ENCODE data around the gene KIF26B. TPM values are rescaled to one million over a fixed set of nuclear protein-coding genes. Genes with fewer than 3 reads are reported as not detected.

The KIF26B gene
- total RNA-seq, result 0.65 and 0.67 TPM in 2 replicates

DNA sequence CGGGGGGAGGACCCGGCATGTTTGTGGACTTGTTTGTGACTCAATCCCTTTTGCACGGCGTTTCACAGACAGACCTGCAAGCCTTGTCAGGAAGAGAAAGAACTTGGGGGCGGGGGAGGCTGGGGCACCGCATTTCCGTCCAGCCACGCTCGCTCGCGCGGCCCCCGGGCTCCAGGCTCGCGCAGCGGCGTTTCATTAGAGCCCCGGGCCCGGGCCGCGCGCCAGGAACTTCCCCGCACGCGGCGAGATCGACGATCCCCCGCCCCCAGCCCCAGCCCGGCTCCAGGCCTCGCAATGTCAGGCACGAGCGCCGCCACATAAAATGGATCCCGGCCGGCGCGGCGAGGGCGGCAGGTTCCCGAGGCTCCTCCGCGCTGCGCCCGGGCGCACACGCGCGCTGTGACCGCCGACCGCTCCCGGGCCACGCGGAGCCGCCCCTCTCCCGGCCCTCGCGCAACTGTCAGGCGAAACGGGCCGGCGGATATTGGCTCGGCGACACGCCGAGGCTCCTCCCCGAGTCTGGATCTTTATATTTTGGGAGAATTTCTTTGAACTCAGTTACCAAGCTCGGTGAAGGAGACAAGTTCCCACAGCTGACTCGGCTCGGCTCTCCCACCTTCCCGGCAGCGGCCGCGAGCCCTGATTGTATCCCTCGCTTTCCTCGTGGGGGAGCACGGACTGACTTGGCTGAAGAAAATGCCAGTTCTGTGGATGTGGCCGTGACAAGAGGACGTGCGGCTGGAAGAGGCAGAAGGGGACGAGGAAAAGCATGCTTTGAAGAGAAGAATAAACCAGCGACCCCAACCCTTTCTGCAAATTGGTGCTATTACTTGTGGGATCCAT lies at the start of gene KIF26B:
Gene KIF26B (plus strand): TSS at position 557 of the 843 bp plus-strand sequence. CDS start 440 bp downstream, outside the sequence.

Small RNA genes within 50 kb of the gene (small RNA-seq; reads per million reads assigned to genes)
- gene DNAJC19P8 (not detected), gene RNU1-132P (not detected)

All from vein endothelial cell (primary cell).